HEK293T (cell line): ENCODE data around the gene EPHX1.

ENCODE experiments used
- ELF4 ChIP-seq: fragments of 450-650 bp; IDR thresholded peaks from 2 replicates; pipeline ENCODE4 v1.6.1; 2017; ENCODE audit warnings: antibody characterized with exemption
- FOXM1 ChIP-seq: fragments of 450-650 bp; IDR thresholded peaks from 2 replicates; pipeline ENCODE4 v1.6.1; 2017; ENCODE audit warnings: mild to moderate bottlenecking, borderline replicate concordance
- LEF1 ChIP-seq: fragments of 450-650 bp; IDR thresholded peaks from 2 replicates; pipeline ENCODE4 v1.6.1; 2017; ENCODE audit warnings: mild to moderate bottlenecking, borderline replicate concordance
- NFRKB ChIP-seq: fragments of 450-650 bp; IDR thresholded peaks from 2 replicates; pipeline ENCODE4 v1.6.1; 2016; ENCODE audit warnings: mild to moderate bottlenecking, moderate library complexity
- PKNOX1 ChIP-seq: fragments of 450-650 bp; IDR thresholded peaks from 2 replicates; pipeline ENCODE4 v1.6.1; 2016
- SP1 ChIP-seq: fragments of 450-650 bp; IDR thresholded peaks from 2 replicates; pipeline ENCODE4 v1.6.1; 2017

- TF ChIP-seq ELF4 (no peak), SP1 (no peak), LEF1 (no peak), FOXM1 (no peak), PKNOX1 (no peak), NFRKB (no peak)
Observed at GRCh38 chr1:225851805-225852204, 41.9 kb downstream of the EPHX1 start.
